Activated CD4-positive, alpha-beta T cell treated with anti-CD3 and anti-CD28 coated beads for 1 hour (primary cell): ENCODE results near the gene HAUS7.

Experiments used
- DNase-seq: peaks from one replicate; pipeline ENCODE4 v3.0.0-alpha.2; 2020

Gene HAUS7

DNA sequence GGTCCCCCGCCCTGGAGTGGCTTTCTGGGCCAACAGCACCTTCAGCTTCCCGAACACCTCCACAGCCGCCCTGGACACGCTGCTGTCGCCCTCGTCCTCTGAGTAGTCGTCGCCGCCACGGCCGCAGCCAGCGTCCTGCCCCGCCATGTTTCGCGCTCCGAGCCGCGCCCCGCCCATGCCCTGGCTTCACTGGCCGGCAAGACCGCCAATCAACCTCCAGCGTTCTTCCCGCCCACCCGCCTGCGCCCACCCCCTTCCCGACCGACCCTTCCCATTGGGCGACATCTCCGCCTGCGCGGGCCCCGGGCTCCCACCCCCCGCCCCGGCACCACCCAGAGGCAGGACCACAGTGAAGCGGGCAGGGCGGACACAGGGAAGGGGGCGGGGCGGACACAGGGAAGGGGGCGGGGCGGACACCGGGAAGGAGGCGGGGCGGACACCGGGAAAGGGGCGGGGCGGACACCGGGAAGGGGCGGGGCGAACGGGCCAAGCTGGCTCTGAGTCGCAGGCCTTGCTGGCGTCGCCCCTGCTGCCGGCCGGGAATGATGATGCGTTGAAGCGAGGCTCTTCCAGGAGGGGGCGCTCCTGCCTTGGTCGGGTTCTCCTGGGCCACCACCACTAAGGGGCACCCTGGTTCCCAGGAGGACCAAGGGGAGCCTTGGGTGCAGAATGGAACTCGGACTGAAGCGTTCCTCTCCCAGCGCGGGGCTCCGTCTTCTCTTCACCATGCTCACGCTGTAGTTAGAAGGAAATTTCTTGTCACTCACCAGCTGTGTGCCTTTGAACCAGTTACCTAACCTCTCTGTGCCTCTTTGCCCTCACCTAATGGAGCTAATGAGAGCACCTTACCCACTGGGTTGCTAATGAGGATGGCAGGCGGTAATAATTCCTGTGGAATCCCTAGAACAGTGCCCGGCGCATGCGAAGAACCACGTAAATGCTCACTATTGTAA, at the start of gene HAUS7:
HAUS7 (minus strand) TSS at position 166 of the 953 bp plus-strand sequence; CDS start at position 147, 19 bp downstream.
- peak; percentile 79 for DNase-seq

DNA sequence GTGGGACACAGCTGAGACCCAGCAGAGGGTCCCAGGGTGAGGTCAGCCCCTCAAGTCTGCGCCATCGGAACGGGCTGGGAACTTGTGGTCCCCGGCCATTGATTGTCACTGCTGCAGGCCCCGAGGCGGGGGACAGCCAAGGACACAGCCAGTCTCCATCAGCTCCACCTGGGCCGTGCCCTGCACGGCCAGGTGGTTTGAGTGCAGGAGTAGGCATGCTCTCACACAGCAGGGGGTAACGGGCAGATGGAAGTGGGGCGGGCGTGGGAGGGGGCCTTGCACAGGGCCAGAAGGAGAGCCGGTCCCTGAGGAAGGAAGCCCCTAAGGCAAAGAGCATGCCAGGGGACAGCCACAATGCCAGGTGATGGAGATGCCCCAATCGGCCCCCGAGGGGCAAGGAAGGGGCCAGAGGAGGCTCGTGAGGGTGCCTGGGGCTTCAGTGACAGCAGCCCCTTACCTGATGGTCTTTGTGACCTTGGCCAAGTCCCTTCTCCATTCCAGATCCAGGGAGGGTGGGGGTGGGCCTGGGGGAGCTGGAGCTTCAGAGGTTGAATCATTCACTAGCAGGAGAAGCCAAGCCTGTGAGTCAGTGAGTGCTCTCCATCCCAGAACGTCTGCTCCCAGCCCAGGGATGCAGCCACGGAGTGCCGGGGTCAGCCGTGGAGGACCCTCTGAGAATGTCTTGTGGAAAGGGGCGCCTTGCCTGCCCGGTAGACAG, 49.4 kb upstream of the HAUS7 start:
- no peak for DNase-seq

DNA sequence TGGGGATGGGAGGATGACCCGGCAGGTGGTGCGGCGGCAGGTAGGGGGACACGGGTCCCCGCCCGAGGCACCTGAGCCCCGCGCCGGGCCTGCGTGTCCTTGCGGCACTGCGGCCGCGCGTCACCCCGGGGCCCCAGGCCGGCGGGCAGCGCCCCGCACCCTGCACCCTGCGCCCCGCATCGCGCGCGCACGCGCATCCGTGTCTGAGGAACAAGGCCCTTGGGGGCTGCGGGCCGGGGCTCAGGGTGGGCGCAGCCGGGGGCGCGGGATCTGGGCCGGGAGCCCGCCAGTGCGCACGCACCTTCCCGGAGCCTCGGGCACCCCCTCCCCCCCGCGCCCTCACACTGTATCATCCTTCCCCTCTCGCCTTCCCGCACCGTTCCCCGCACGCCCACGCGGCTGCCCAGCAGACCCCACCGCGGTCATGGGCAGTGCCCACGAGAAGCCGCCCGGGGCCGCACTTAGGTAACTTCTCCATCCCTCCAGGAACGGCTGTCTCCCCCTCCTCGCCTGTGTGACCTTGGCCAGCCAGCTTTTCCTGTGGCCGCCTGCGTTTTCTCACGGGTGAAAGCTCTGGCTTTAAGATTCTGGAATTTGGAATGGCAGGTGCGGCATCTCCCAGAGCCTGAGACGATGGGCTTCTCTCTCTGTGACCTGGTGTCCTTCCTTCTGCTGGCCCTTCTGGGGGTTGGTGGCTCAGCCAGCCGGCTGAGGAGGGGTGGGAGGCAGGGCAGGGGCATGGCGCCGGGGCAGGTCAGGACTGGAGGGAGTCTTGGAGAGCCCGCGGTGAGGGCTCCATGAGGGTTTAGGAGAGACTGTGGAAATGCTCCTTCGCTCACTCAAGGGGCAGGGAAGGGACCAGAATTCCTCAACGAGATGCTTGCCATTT, 47.8 kb upstream of the HAUS7 start:
- no peak for DNase-seq

DNA sequence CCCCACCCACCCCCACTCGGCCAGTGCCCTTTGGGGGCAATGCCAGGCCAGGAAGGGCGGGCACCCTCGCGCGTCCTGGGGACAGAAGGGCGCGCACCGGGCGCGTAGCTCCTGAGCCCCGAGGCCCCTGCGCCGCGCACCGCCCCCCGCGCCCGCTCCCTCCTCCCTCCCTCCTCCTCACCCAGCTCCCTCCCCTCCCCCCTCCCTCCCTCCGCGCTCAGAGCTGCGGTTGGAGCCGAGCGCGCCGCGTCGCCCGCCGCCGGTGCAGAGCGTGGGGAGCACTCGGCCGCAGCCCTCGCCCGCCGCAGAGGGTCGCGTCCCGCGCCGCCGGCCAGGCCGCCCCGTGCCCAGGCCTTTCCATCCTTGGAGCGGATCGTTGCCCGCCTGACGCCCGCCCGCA, 47.0 kb upstream of the HAUS7 start, which contains the start of gene ATP2B3:
ATP2B3 (plus strand) TSS at position 220 of the 400 bp plus-strand sequence. CDS start 18,606 bp downstream, outside the sequence.
- no peak for DNase-seq

DNA sequence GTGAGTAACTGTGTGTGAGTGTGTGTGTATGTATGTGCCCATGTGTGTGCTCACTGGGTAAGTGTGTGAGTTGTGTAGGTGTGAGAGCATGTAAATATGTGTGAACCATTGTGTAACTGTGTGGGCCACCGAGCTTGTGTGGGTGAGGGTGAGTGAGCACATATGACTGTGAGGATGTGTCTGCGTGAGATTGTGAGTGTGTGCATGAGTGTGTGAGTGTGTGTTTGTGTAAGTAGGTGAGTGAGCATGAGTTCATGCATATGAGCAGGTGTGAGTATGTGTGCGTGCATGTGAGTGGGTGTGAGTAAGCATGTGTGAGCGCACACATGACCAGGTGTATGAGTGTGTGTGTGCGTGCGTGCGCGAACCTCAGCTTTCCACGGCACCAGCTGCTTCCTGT, 45.7 kb upstream of the HAUS7 start:
- DNase-seq = no peak

DNA sequence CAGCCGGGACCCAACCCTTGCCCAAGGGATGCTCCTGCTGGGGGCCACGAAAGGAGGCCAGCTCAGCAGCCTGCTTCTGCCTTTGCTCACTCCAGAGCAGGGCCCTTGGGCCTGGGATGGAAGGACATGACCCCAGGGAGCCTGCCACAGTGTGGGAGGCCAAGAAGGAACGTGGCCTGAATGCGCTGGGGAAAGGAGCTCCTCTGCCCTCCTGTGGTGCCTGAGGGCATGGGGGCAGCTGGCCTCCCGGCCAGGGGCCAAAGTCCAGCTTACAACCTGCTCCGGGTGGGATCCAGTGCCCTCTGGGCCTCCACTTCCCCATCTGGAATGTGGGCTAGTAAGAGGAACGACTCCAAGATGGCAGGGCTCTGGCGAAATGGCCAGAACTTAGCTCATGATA, 45.1 kb upstream of the HAUS7 start:
- no peak for DNase-seq

DNA sequence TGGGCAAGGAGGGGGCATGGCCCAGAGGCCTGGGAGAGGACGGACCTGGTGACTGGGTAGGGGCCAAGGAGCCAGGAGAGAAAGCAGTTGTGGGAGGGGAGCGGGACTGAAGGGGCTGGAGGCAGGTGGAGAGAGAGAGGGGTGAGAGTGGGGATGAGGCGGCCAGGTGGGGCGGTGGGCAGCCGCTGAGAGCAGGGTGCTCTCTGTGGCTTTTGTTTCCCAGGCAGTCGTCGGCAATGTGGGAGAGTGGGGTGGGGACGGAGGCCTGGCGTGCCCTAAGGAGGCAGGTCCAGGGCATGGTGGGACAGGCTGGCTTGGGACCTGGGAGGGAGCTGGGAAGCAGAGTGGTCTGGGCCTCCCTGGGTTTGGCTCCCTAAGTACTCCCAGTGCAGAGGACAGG, 43.9 kb upstream of the HAUS7 start:
- DNase-seq = no peak

DNA sequence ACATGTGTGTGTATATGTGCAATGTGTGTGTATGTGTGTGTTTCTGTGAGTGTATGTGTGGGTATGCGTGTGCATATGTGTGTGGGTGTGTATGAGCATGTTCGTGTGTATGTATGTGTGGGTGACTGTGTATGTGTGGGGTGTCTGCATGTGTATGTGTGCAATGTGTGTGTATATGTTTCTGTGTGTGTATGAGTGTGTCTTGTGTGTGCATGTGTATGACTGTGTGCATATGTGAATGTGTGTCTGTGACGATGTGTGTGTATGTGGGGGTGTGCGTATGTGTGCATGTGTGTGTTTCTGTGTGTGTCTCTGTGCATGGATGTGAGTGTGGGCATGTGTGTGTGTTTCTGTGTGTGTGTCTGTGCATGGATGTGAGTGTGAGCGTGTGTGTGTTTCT, 42.9 kb upstream of the HAUS7 start:
- no peak for DNase-seq

DNA sequence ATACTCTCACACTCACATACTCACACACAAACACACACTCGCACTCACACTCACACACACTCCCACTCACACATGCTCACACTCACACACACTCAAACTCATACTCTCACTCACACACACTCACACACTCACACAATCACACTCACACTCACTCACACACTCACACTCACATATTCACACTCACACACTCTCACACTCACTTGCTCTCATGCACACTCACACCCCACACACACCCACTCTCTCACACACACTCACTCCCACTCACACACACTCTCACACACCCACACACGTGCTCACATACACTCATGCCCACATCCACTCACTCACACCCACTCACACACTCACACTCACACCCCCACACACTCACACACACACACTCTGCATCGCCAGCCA, 42.1 kb upstream of the HAUS7 start:
- no peak for DNase-seq

DNA sequence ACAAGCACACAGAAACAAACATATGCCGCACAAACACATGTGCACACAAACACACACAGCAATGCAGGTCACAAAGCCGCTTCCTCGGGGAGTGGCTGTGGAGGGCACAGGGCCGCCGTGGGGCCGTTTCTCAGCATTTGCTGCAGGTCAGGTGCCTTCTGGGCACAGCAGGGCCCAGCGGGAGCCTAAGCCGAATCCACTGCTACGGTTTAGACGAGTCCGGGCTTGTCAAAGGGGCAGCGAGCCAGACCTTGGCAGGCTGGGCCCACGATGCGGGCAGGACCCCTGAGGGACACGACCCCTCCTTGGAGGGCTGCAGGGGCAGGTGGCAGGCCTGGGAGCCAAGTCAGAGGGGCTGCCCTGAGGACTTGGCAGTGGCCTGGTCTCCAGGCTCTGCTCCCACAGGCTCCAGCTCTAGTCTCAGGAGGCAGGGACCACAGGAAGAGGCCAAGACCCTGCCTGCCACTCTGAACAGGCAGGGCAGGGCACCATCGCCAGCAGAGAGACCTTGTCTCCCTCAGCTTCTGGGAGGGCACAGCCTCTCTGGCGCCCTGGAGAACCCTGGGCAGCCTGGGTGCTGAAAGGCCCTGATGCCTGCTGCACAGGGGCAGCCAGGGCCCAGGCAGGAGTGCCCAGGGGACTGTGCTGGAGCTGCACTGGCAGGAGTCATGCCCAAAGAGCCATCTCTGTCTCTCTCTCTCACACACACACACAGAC, 41.6 kb upstream of the HAUS7 start:
- DNase-seq = no peak

DNA sequence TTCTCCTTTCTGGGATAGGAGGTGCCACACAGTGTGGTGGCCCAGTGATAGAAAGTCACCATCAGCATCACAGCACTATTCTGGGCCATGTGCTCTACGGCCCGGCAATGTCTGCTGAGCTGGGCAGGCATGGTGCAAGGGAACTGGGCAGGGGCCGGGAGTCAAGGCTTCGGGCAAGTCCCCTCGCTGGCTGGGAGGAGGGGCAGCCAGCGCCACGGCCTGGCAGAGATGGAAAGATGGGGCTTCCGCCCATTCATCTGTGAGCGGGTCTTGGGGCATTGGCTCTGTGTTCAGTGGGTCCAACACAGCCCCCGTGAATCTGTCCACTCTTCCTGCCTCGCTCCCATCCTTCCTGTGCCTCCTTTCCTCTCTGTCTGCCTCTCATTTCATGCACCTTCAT, 40.0 kb upstream of the HAUS7 start:
- DNase-seq = no peak

DNA sequence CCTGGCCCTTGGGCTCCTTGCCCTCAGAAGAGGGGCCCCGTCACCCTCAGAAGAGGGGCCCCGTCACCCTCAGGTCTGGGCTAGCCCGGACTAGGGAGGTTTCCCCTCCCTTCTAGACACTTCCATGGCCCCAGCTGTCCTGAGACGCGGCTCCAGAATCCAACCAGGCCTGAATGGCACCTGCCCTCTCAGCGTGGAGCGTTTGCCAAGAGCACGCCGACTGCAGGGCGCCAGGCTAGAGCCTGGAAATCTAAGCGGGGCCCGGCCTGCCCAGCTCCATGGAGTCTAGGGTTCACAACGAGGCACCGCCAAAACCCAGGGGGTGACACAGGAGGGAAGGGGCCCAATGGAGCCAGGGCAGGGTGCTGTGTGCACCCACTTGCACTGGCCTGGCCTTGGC, 39.2 kb upstream of the HAUS7 start:
- DNase-seq = no peak

DNA sequence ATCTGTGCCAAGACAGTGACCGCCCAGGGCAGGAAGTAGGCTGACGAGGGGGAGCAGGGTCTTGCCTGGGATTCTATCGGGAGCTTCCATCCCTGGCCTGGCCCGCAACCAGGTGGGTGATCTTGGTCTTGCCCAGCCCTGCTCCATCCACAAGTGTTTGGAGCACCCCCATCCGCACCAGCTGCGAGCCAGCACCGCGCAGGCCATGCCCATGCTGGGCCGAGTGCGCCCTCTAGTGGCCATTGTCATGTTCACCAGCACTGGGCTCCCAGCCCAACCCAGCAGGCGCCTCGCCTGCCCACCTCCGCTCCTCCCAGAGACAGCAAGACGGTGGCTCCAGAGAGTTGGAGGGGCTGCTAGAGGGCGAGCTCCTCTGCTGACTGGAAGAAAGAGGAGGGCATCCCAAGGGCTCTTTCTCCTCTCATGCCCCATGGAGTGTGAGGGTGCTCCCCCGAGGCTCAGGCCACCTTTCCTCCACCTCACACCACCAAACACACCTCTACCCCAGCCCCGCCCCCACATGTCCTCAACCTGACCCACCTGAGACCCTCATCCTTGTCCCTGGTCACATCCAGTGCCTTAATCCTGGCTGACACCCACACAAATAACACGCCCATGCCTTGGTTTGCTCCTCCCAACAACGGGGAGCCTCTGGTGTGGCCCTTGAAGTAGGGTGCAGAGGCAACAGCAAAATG, 37.3 kb upstream of the HAUS7 start:
- peak; percentile 75 for DNase-seq

DNA sequence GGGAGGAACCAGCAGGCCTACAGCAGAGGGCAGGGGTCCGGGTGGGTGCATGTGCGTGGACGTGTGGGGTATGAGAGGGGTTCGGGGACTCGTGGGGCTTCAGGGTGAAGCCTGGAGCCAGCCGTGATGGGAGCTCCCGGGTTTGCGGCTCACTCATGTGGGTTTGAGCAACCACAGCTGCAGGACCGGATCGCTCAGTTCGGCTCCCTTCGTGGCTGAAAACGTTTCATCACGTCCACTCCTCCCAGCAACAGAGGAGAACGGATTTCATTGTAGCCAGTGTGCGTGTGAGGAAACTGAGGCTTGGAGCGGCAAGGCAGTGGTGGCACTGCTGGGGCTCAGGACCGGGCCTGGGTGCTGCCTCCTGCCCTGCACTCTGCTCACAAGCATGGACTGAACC, 35.0 kb upstream of the HAUS7 start:
- DNase-seq = no peak

DNA sequence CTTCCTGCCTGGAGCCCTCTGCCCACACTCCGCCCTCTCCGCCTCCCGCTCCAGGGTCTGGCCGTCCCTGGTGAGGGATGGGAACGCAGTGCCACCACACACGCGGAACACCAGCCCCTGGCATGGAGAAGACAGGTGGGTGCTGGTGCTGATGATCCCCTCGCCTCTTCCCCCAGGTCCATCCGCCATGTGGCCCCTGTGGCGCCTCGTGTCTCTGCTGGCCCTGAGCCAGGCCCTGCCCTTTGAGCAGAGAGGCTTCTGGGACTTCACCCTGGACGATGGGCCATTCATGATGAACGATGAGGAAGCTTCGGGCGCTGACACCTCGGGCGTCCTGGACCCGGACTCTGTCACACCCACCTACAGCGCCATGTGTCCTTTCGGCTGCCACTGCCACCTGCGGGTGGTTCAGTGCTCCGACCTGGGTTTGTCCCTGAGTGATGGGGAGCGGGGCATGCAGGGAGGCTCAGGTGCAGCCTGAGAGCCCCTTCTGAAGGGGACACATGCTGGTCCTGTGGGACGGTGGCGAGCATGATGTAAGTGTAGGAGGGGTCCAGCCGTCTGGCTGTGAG, 34.2 kb upstream of the HAUS7 start:
- DNase-seq = no peak

DNA sequence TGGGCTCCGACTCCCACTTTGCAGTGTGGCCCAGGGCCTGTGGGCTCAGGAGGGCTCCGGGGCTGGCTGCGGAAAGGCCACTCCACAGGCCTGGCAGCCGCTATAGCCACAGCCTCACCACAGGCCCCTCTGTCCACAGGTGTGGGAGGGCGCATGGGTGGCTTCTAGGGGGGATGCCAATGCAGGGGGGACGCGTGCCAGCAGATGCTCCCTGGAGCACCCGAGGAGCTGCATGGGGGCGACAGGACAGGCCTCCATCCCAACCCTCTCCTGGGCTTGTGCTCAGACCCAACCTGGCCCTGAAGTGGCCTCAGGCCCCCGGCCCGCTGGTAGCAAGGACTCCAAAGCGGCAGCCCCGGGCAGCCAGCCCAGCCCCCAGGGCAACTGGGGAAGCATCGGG, 32.4 kb upstream of the HAUS7 start:
- DNase-seq = no peak

DNA sequence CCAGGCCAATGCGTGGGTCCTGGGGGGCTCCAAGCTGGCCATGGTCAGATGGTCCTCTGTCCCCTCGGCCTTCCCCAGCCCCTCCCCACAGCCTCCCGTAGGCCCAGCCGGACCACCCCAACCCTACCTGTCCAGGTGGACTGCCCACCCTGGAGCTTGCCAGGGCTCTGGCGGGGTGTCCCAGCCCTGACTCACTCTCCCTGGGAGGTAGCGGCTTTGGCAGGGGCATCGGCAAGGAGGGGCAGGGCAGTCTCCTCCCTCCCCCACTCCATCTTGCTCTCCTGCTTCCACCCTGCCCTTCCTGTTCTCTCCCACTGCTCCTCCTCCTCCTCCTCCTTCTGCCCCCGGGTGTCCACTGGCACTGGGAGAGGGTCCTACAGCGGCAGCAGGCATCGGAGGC, 31.8 kb upstream of the HAUS7 start:
- no peak for DNase-seq

DNA sequence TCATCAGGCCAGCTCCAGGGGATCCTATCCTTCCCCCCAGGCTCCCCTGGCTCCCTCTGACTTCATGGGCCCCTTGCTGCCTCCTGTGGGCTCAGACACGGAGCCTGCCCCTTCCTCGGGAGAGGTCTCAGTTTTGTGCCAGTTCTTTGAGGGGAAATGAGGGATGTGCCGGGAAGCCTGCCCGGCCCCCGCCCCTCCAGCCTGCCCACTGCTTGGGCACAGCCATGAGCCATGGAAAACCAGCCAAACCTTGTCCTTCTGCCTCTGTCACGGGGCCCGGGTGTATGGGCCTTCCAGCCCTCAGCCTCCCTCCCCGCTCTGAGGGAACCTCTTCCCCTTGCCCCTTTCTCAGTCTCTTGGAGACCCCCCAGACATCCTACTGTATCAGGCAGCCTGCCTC, 31.2 kb upstream of the HAUS7 start:
- no peak for DNase-seq

DNA sequence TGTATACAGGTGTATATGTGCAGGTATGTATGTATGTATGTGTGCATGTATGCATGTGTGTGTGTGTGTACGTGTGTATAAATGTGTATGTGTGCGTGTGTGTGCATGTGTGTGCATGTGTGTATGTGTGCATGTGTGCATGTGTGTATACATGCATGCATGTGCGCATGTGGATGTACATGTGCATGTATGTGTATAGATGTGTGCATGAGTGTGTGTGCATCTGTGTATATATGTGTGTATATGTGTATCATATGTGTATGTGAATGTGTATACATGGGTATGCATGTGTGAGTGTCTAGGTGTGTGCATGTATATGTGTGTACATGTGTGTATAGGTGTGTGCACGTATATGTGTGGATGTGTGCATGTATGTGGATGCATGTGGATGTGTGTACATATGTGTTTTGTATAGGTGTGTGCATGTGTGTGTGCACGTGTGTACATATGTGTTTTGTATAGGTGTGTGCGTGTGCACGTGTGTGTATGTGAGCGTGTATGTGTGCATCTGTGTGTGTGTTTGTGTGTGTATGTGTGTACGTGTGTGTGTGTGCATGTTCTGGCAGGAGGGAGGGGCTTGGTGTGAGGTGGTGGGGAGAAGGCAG, 30.4 kb upstream of the HAUS7 start:
- no peak for DNase-seq

DNA sequence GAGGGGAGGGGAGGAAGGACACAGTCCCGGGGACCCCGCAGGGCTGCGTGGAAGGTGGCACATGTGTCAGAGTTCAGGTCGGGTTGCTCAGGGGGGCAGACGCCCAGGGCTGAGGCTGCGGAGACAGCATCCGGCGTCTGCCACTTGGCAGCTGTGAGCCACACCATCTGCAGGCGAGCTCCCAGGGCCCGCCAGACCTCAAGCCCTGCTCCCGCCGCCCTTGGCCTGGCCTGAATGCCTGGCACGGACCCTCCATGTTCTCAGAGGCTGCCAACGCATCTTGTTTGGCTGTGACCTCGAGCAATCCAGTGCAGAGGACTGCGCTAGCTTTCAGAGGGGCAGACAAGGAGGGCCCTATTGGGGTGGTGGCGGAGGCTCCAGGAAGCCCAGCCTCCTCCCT, 29.5 kb upstream of the HAUS7 start:
- DNase-seq = no peak

DNA sequence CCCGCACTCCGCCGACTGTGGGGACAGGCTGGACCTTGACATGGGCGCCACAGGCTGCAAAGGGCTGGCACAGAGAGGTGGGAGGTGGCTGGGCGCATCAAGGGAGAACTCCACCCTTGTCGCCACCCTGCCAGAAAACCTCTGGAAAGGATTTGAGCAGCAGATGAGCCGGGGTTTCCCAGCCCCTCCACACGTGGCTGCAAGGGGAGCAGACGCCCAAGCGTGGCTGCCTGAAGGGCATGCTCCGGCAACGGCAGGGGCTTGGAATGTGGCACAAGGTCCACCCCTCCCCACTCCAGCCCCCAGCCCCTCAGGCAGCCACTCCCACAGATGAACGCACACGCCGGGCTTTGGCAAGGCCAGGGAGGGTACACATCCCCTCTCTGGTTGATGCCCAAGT, 29.0 kb upstream of the HAUS7 start:
- no peak for DNase-seq
